Stimulated activated CD4-positive, alpha-beta T cell treated with anti-CD3 and anti-CD28 coated beads, TNF-alpha, amount 100 ng/mL, for 1 hour (primary cell): ENCODE measurements around the gene EFEMP2.
A peak's percentile ranks its signal among the peaks of the same experiment; 100 is the strongest.

ENCODE experiments used
- DNase-seq, 3 donors: peaks; one replicate each; pipeline ENCODE4 v3.0.0-alpha.2; 2020; ENCODE audit warnings: low read depth in 3 of 3, low spot score in 1 of 3

The EFEMP2 gene

GRCh38 chr11:65885808-65886536 is 13.4 kb upstream of the EFEMP2 start:
- no peak for DNase-seq

GRCh38 chr11:65885231-65885630 is 12.6 kb upstream of the EFEMP2 start:
- no peak for DNase-seq

DNA sequence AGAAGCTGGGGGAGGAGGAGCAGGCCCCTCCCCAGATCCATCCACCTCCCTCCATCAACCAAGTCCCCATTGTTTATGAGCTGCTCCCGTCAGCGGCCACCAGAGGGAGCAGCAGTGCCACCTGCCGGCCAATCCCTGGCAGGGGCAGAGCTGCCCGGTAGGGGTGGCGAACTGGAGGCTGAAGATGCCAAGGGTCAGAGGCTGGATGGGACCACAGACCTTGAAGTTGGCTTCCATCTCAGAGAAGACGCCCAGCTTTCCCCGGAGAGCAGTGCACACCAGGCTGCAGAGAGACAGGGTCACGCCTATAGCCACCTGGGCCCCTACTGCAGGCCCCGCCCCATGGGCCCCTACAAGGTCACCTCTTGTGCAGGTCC is 12.1 kb upstream of the EFEMP2 start:
- DNase-seq = peak; percentile 47 to 77 (median 72)

GRCh38 chr11:65883786-65884715 is 11.5 kb upstream of the EFEMP2 start:
- DNase-seq = no peak

- DNase-seq = no peak
Observed at GRCh38 chr11:65883058-65883761, 10.6 kb upstream of the EFEMP2 start.

GRCh38 chr11:65882120-65883057 is 9.8 kb upstream of the EFEMP2 start:
- no peak for DNase-seq

- no peak for DNase-seq
Observed at GRCh38 chr11:65880844-65881421, 8.3 kb upstream of the EFEMP2 start.

- no peak for DNase-seq
Observed at GRCh38 chr11:65880027-65880426, 7.4 kb upstream of the EFEMP2 start.

DNA sequence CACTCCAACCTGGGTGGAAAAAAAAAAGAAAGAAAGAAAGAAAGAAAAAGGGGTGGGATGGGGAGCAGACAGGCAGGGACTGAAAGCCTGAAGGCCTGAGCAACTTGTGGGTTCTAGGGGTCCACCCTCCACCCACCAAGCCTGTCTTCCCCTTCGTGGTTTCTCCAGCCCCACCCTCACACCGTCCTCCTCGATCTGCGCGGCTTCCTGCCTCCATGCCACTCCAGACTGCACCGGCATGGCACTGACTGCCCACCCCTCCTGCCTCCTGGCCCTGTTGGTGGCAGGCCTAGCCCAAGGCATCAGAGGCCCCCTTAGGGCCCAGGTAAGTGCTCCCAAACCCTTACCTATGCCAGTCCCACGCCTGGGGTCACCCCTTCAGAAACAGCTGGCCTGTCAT is 7.0 kb upstream of the EFEMP2 start, which contains the start of gene CTSW:
Gene CTSW, plus strand, starts transcription at position 221 of the 400 bp plus-strand sequence. Its CDS starts 18 bp downstream, at position 239.
- DNase-seq = no peak

- DNase-seq = peak; percentile 93 to 98 (median 96)
Observed at GRCh38 chr11:65873318-65874156, 937 bp upstream of the EFEMP2 start.

- no peak for DNase-seq
Observed at GRCh38 chr11:65871811-65872548, 620 bp downstream of the EFEMP2 start.

DNA sequence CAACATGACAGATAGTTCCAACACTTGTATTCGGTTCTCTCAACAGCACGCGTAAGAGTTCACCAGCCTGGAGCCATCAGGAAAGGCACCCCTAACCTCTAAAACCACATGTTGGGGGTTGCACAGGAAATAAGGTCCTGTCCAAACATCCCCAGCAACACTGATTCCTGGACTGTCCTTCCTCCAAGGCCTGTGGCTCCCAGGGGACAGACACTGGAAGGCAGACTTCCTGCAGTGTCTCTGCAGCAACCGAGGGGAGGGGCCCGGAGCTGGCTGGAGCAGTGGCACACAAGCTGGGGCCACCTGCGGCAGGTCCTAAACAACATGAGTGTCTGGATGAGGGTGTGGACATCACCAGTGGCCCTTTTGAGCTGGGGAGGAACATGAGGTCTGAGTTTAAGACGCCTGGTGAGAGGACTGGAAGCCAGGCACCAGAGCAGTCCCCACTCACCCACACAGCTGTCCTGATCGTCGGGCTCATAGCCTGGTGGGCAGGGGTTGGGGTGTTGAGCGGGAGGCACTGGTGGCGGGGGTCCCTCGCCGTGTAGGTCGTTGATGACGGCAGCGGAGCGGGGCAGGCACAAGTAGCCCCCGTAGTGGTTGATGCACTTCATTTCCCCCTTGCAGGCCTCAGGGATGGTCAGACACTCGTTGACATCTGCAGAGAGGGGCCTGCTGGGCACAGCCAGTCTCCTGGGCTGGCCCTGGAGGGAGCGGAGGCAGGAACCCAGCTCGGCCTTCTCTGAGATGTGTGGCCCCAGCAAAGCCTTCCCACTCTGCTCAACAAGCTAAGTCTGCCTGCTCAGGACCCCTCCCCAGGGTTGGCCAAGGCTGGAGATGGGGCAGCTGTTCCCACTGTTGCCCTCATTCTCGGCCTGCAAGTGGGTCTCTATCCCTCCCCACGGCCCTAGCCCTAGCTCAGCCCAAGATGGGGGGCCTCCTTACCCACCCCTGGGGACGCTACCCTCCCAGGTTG is 1.6 kb downstream of the EFEMP2 start:
- DNase-seq = no peak

DNA sequence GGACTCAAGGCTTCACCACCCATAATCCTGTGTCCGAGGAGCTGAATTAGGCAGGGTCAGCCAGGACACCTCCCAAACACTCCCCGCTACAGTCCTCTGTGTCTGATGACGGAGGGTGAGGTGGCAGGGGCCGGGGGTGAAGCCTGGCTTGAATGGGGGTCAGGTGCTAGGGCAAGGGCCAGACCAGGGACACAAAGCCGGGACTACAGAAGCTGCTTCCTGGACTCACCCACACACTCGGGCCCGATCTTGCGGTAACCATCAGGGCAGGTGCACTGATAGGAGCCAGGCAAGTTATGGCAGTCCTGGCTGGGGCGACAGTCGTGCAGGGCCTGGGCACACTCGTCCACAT is 2.3 kb downstream of the EFEMP2 start:
- no peak for DNase-seq

GRCh38 chr11:65869643-65870306 is 2.8 kb downstream of the EFEMP2 start:
- no peak for DNase-seq

GRCh38 chr11:65868907-65869306 is 3.7 kb downstream of the EFEMP2 start:
- DNase-seq = no peak

GRCh38 chr11:65868076-65868667 is 4.4 kb downstream of the EFEMP2 start:
- DNase-seq = no peak
